Loucy (cell line): ENCODE data around the gene TUT4.

Experiments
- H2AFZ ChIP-seq: fragments of 200-600 bp; sonication (generic); 2 replicates; pipeline ENCODE4 v1.6.0; 2016; ENCODE audit warnings: antibody characterized with exemption, mild to moderate bottlenecking, low read length, moderate library complexity
- H3F3A ChIP-seq: fragments of 200-600 bp; 2 replicates; pipeline ENCODE4 v1.6.0; 2016; ENCODE audit warnings: antibody characterized with exemption, low read depth, mild to moderate bottlenecking
- H3K27me3 ChIP-seq: fragments of 200-600 bp; sonication (generic); 2 replicates; pipeline ENCODE4 v1.6.1; 2014; ENCODE audit warnings: low read length, mild to moderate bottlenecking; ENCODE audit not compliant: insufficient read depth, poor library complexity, severe bottlenecking
- H3K36me3 ChIP-seq: fragments of 200-600 bp; sonication (generic); 2 replicates; pipeline ENCODE4 v1.6.1; 2016; ENCODE audit warnings: low read length; ENCODE audit not compliant: insufficient read depth
- H3K4me1 ChIP-seq: fragments of 200-600 bp; sonication (generic); 2 replicates; pipeline ENCODE4 v1.5.1; 2014; ENCODE audit warnings: low read length, mild to moderate bottlenecking; ENCODE audit not compliant: insufficient read depth, poor library complexity, severe bottlenecking
- H3K4me2 ChIP-seq: fragments of 200-600 bp; sonication (generic); 2 replicates; pipeline ENCODE4 v1.6.0; 2014; ENCODE audit warnings: antibody characterized with exemption, low read length, low read depth, mild to moderate bottlenecking; ENCODE audit not compliant: poor library complexity, severe bottlenecking
- H3K4me3 ChIP-seq: fragments of 200-600 bp; sonication (generic); 2 replicates; pipeline ENCODE4 v1.5.1; 2014; ENCODE audit warnings: low read length, mild to moderate bottlenecking, mixed read lengths; ENCODE audit not compliant: poor library complexity, severe bottlenecking
- H3K79me2 ChIP-seq: fragments of 200-600 bp; sonication (generic); 2 replicates; pipeline ENCODE4 v1.6.1; 2014; ENCODE audit warnings: low read length; ENCODE audit not compliant: insufficient read depth
- H3K9ac ChIP-seq: fragments of 200-600 bp; sonication (generic); 2 replicates; pipeline ENCODE4 v1.6.0; 2014; ENCODE audit warnings: mild to moderate bottlenecking, low read depth, low read length, moderate library complexity; ENCODE audit not compliant: poor library complexity, severe bottlenecking
- H3K9me2 ChIP-seq: fragments of 200-600 bp; sonication (generic); replicated peaks from 2 replicates; pipeline ENCODE4 v1.6.1; 2016; ENCODE audit warnings: low read depth, low read length, mixed read lengths
- H3K9me3 ChIP-seq: fragments of 200-600 bp; sonication (generic); 2 replicates; pipeline ENCODE4 v1.6.1; 2014; ENCODE audit warnings: mild to moderate bottlenecking, antibody characterized with exemption, low read length, low read depth; ENCODE audit not compliant: insufficient read depth
- H4K20me1 ChIP-seq: fragments of 200-600 bp; sonication (generic); 2 replicates; pipeline ENCODE4 v1.6.0; 2014; ENCODE audit warnings: antibody characterized with exemption, low read length, mild to moderate bottlenecking; ENCODE audit not compliant: insufficient read depth, poor library complexity, severe bottlenecking
- EZH2phosphoT487 ChIP-seq: fragments of 200-600 bp; IDR thresholded peaks from 2 replicates; pipeline ENCODE4 v1.6.1; 2018; ENCODE audit warnings: antibody characterized with exemption, mild to moderate bottlenecking, moderate library complexity, borderline replicate concordance
- TF ChIP-seq, protein P1 (sequence below): fragments of 200-600 bp; sonication (generic); conservative IDR thresholded peaks from 2 replicates; pipeline ENCODE4 v1.5.1; 2014; ENCODE audit warnings: mild to moderate bottlenecking, antibody characterized with exemption, low read length

Gene TUT4

GRCh38 chr1:52592637-52593323 lies 39.9 kb upstream of the TUT4 start:
- Histone ChIP-seq H2AFZ (no peak overlapping the region), H3K9ac (no peak overlapping the region), H3K4me1 (no peaks in the 10 kb centered on the region), H4K20me1 (no peaks in the 10 kb centered on the region), H3K4me2 (no peak overlapping the region), H3K27me3 (no peaks in the 10 kb centered on the region), H3F3A (no peaks in the 10 kb centered on the region), H3K79me2 (no peaks in the 10 kb centered on the region), H3K36me3 (no peaks in the 10 kb centered on the region), H3K9me2 (no peaks in the 10 kb centered on the region), H3K9me3 (no peaks in the 10 kb centered on the region), H3K4me3 (no peak overlapping the region)
- TF ChIP-seq, protein P1, sequence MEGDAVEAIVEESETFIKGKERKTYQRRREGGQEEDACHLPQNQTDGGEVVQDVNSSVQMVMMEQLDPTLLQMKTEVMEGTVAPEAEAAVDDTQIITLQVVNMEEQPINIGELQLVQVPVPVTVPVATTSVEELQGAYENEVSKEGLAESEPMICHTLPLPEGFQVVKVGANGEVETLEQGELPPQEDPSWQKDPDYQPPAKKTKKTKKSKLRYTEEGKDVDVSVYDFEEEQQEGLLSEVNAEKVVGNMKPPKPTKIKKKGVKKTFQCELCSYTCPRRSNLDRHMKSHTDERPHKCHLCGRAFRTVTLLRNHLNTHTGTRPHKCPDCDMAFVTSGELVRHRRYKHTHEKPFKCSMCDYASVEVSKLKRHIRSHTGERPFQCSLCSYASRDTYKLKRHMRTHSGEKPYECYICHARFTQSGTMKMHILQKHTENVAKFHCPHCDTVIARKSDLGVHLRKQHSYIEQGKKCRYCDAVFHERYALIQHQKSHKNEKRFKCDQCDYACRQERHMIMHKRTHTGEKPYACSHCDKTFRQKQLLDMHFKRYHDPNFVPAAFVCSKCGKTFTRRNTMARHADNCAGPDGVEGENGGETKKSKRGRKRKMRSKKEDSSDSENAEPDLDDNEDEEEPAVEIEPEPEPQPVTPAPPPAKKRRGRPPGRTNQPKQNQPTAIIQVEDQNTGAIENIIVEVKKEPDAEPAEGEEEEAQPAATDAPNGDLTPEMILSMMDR, result no peak
- TF ChIP-seq EZH2phosphoT487, result no peak

GRCh38 chr1:52590266-52590665 lies 37.4 kb upstream of the TUT4 start:
- Histone ChIP-seq H3K4me2 (no peak overlapping the region), H3K9me3 (no peaks in the 10 kb centered on the region), H3K9me2 (no peaks in the 10 kb centered on the region), H3K9ac (no peak overlapping the region), H3F3A (no peaks in the 10 kb centered on the region), H3K36me3 (no peaks in the 10 kb centered on the region), H3K4me1 (no peaks in the 10 kb centered on the region), H2AFZ (no peak overlapping the region), H3K4me3 (no peak overlapping the region), H3K79me2 (no peaks in the 10 kb centered on the region), H4K20me1 (no peaks in the 10 kb centered on the region), H3K27me3 (no peaks in the 10 kb centered on the region)
- TF ChIP-seq, protein P1, result no peak
- no peak for TF ChIP-seq EZH2phosphoT487

- Histone ChIP-seq H2AFZ (no peak overlapping the region), H3K79me2 (no peaks in the 10 kb centered on the region), H3K4me3 (no peak overlapping the region), H3K9me3 (no peaks in the 10 kb centered on the region), H3K4me2 (no peak overlapping the region), H3K4me1 (no peaks in the 10 kb centered on the region), H3K9ac (no peak overlapping the region), H3K9me2 (no peaks in the 10 kb centered on the region), H4K20me1 (no peaks in the 10 kb centered on the region), H3K36me3 (no peaks in the 10 kb centered on the region), H3F3A (no peaks in the 10 kb centered on the region), H3K27me3 (no peaks in the 10 kb centered on the region)
- TF ChIP-seq, protein P1, result no peak
- no peak for TF ChIP-seq EZH2phosphoT487
Observed at GRCh38 chr1:52588535-52588934, 35.6 kb upstream of the TUT4 start.
